Astrocyte of the hippocampus (primary cell): ENCODE data around the gene VSTM2L.

Source experiments
- DNase-seq: peaks from one replicate; pipeline ENCODE4 v3.0.0; 2011; ENCODE audit warnings: low read depth, low spot score

VSTM2L gene

DNA sequence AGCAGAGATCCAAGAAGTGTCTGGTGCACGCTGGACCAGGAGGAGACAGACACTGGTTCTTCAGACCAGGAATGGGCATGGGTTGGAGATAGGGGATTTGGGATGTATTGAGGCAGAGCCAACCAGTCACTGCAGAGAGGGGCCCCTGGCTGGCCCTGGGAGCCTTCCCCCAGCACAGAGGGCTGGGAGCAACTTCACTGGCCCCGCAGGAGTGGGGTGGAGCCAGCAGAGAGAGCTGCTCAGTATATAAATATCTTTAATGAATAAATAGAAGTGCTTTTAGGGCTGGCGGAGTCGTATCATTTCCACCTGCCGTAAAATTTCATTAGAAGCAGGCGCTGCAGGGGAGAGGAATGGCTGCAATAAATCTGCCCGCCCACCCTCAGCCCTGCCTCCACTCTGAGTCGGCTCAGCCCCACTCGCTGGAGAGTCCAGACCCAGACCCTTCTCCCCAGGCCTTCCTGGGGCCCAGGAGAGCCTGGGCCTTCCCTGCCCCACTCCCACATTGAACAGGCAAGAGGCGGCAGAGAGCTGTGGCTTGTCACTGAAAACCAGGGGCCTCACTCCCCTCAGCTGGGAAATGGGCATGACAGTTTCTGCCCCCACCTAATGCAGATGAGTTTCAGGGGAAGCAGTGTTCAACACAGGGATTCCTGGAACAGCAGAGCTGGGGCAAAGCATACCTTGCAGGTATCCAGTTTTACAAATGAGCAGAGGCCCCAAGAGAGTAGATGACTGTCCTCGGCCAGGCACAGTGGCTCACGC lies 23.9 kb upstream of the VSTM2L start:
- DNase-seq, result no peak

- no peak for DNase-seq
These were observed 23.1 kb upstream of the VSTM2L start for GRCh38 chr20:37879843-37880242.

DNA sequence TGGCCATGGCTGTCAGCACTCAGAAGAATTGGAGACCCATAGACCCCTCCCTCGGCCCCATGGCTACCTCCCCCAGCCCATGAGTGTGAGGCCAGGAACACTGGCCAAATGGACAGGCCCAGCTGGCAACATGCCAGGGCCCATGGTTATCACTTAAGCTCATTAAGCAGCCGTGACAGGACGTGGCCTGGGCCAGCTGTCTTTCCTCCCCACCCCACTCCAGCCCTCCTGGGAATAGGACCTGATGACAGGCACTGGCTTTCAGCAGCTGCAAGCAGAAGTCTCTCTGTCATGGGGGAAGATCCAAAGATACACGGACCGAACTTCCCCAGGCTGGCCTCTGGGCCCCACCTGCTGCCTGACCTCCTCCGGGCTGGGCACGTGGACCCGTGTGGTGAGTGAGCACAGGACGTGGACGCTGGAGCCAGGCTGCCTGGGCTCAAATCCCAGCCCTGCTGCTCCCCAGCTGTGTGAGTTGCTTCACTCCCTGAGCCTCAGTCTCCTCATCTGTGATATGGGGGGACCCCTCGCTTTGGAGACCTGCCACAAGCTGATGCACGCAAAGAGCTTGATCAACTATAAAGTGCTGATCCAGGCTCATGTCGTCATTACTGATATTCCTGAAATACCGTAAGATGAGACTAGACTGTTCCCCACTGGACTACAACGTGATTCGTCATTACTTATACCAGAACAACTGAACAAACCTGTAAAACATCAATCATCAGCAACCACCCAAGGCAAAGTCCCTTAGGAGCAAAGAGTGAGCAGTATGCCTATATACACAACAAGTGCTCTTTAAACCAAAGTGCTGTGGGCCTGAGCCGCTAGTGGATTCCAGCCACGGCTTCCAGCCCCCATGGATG lies 22.0 kb upstream of the VSTM2L start:
- DNase-seq, result no peak

- no peak for DNase-seq
These were observed 21.2 kb upstream of the VSTM2L start for GRCh38 chr20:37881601-37882343.

- no peak for DNase-seq
These were observed 19.8 kb upstream of the VSTM2L start for GRCh38 chr20:37882961-37883712.

DNA sequence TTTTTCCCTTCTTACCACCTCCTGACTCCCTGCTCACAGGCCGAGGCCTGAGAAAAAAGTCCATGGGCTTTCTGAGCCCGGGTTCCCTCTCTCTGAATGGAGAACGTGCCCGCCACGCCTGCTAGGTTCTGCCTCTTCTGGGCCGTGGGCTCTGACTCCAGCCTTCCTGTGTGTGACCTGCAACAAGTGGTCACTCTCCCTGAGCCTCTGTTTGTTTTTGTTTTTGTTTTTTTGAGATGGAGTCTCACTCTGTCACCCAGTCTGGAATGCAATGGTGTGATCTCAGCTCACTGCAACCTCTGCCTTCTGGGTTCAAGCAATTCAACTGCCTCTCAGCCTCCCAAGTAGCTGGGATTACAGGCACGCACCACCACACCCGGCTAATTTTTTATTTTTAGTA lies 17.9 kb upstream of the VSTM2L start:
- DNase-seq, result no peak

- no peak for DNase-seq
These were observed 17.1 kb upstream of the VSTM2L start for GRCh38 chr20:37885593-37886503.

GRCh38 chr20:37886851-37887297 lies 16.1 kb upstream of the VSTM2L start:
- no peak for DNase-seq

DNA sequence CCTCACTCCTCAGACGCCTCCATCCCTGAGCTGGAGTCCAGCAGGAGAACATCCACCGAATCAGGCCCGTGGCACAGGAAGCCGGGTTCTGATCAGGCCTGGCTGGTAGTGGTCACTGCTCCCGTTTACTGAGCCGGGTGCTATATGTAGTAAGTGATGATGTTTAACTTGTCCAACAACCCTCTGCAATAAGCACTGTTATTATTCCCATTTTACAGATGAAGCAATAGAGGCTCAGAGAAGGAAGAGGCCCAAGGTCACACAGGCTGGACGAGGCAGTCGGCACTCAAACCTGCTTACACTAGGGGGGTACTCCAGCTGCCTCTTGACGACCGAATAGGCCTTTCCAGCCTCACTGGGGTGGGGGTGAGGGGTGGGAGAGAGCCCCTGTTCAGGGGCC lies 14.3 kb upstream of the VSTM2L start:
- DNase-seq, result no peak

GRCh38 chr20:37890108-37890507 lies 12.8 kb upstream of the VSTM2L start:
- no peak for DNase-seq

GRCh38 chr20:37890643-37891042 lies 12.3 kb upstream of the VSTM2L start:
- DNase-seq, result no peak

GRCh38 chr20:37892001-37892400 lies 10.9 kb upstream of the VSTM2L start:
- DNase-seq, result no peak

DNA sequence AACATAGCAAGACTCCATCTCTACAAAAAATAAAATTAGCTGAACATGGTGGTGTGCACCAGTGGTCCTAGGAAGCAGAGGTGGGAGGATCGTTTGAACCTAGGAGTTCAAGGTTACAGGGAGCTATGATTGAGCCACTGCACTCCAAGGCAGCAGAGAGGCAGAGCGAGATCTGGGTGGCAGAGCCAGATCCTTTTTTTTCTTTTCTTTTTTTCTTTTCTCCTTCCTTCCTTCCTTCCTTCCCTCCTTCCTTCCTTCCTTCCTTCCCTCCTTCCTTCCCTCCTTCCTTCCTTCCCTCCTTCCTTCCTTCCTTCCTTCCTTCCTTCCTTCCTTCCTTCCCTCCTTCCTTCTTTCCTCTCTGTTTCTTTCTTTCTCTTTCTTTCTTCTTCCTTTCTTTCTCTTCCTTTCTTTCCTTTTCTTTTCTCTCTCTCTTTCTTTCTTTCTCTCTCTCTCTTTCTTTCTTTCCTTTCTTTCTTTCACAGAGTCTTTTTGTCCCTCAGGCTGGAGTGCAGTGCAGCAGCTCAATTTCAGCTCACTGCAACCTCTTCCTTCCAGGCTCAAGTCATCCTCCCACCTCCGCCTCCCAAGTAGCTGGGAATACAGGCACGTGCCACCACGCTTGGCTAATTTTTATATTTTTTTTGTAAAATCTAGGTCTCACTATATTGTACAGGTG lies 9.2 kb upstream of the VSTM2L start:
- DNase-seq, result no peak

DNA sequence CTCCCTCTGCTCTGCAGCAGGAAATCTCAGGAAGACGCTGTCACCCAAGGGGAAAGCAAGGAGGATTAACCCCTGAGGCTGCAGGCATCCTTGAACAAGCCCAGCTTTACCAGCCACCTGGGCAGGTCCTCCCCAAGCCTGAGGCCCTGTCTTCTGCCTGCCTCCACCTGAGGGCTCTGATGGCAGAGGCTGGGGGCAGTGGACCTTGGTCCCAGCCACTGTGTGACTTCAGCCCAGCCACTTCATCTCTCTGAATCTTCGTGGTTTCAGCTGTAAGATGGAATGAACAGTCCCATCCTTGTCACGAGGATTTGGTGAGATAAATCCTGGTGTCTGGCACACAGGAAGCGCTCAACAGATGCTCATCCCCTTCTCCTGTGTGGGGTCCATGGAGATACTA lies 8.5 kb upstream of the VSTM2L start:
- no peak for DNase-seq

DNA sequence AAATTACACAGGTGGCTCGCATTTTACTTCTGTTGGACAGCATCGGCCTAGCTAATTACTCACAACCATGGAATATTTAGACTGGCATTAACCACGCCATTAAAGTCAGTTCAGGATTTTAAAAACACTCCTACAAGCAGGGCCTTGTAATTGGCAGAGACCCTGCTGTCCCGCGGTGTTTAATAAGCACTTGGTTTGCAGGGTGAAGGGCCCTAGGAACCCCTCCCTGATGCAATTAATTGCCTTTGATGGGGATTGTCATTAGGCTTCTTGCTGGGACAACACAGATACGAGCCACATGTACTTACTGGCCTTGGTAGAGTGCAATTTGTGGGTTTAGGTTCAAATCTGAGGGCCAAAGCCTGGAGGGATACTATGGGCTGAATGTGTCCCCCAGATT lies 7.8 kb upstream of the VSTM2L start:
- DNase-seq, result no peak

DNA sequence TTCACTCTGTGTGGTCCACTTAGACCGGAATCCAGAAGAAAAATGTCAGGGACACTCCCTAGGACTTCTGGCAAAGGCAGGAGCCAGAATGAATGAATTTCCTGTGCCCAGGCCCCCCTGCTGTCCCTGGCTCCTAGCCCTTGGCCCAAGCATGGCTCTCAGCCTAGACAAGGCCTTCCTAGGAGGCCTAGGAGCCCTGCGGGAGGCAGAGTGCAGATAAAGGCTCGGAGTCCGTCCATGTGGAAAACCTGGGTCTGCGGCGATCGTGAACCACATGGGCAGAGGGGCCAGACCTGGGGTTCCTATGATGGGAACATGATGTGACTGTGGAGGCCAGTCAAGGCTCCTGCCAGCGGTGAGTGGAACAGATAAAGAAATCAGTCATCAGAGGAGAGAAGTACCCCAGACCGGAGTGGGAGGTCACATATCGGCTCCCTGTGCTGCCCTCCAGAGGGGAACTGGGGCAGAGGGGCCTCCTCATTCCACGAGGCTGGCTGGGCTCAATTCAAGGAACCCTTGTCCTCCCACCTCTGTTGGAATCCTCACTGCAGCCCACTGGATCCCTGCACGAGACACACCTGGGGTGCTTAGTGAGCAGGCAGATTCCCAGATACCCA lies 5.9 kb upstream of the VSTM2L start:
- DNase-seq, result peak; percentile 76

- DNase-seq, result peak; percentile 54
These were observed 4.5 kb upstream of the VSTM2L start for GRCh38 chr20:37898233-37899104.
